ENCODE data around the gene MACROD2. TPM values are rescaled to one million over a fixed set of nuclear protein-coding genes. Genes with fewer than 3 reads are reported as not detected.

MACROD2 gene
- total RNA-seq, 1 experiment from 2014 or later = 3.7 TPM

GRCh38 chr20:15848995-15849610, 1853.8 kb downstream of the MACROD2 start:
- no peak for TF ChIP-seq SIN3A (IDR thresholded peaks at IDR 0.05; ENCODE audit: low read depth)
- no peak for TF ChIP-seq ZBTB33 (IDR thresholded peaks at IDR 0.05; ENCODE audit: extremely low read depth, insufficient replicate concordance, low read length)
- TF ChIP-seq RAD21 (IDR thresholded peaks at IDR 0.05; ENCODE audit: low read depth) = no peak
- TF ChIP-seq POLR2AphosphoS5 (IDR thresholded peaks at IDR 0.05; ENCODE audit: low read depth, low read length) = no peak
- TF ChIP-seq ATF3 (IDR thresholded peaks at IDR 0.05) = no peak
- no peak for TF ChIP-seq FOSL1 (IDR thresholded peaks at IDR 0.05; ENCODE audit: low read depth)
- TF ChIP-seq EZH2 (IDR thresholded peaks at IDR 0.05) = no peak
- no peak for TF ChIP-seq ZNF274 (IDR thresholded peaks at IDR 0.05; ENCODE audit: low read depth, low read length)
- TF ChIP-seq EGR1 (IDR thresholded peaks at IDR 0.05; ENCODE audit: low read depth) = no peak
- no peak for TF ChIP-seq CBX3 (IDR thresholded peaks at IDR 0.05; ENCODE audit: low read depth)
- TF ChIP-seq SP1 (IDR thresholded peaks at IDR 0.05; ENCODE audit: low read depth) = no peak
- TF ChIP-seq JUND (IDR thresholded peaks at IDR 0.05) = no peak
- no peak for TF ChIP-seq SRF (IDR thresholded peaks at IDR 0.05; ENCODE audit: low read depth)

More at GRCh38 chr20:15848995-15849610, 1853.8 kb downstream of the MACROD2 start:
- Histone ChIP-seq H3K9ac (ENCODE audit: low read length) (no peak overlapping the region), H2AFZ (ENCODE audit: low read depth, low read length, poor library complexity, severe bottlenecking) (no peak overlapping the region), H3K4me1 (ENCODE audit: control insufficient read depth in 1 of 2, insufficient read depth in 2 of 2, low read length in 2 of 2) (no peaks in the 10 kb centered on the region), H4K20me1 (ENCODE audit: insufficient read depth) (no peaks in the 10 kb centered on the region), H3K9me2 (ENCODE audit: insufficient read depth) (no peaks in the 10 kb centered on the region), H3K79me2 (ENCODE audit: insufficient read depth, low read length) (no peaks in the 10 kb centered on the region), H3K9me3 (ENCODE audit: control insufficient read depth in 1 of 2, insufficient read depth in 1 of 2, low read depth in 1 of 2, low read length in 2 of 2) (peaks cover 4 to 13% of the 10 kb centered on the region in 2 experiments; a peak in 2 of 4 replicates), H3K4me2 (ENCODE audit: low read length) (no peak overlapping the region), H3K27ac (ENCODE audit: low read depth, low read length) (no peak overlapping the region), H3K27me3 (ENCODE audit: insufficient read depth, low read length) (no peaks in the 10 kb centered on the region), H3K4me3 (replicated peaks in 1 of 2; ENCODE audit: low read depth in 1 of 2, low read length in 2 of 2) (no peak overlapping the region), H3K36me3 (ENCODE audit: control insufficient read depth in 1 of 2, insufficient read depth in 2 of 2, low read length in 2 of 2) (no peaks in the 10 kb centered on the region)
- intact Hi-C loops (cut with micrococcal nuclease) = no loop called here
- ChIA-PET POLR2A (no interaction called here), CTCF (no interaction called here), RAD21 (ENCODE audit: low non-redundant PET in 1 of 2, low total read pairs in 2 of 2, uncharacterized antibody in 2 of 2, unreplicated experiment in 2 of 2) (no interaction called here)
- DNase-seq (ENCODE audit: low read depth, low spot score) (no peak), ATAC-seq (no peak)
- no TSS peak for BruUV-seq (replicated peaks)

All from HCT116 (cell line).